ENCODE measurements around the gene PKHD1. TPM values are rescaled to one million over a fixed set of nuclear protein-coding genes. Genes with fewer than 3 reads are reported as not detected.

The PKHD1 gene
- total and polyA plus RNA-seq, 12 donors: 0.03 to 0.22 (median 0.09) TPM; not detected in 3

- WGBS, 4 donors: 66 to 91% (median 76%) methylated on average over 2 of the region's 2 CpGs
- intact Hi-C loops (cut with DNase I): no loop called here
- no peak for DNase-seq
Measured at GRCh38 chr6:51968265-51968664, 119.1 kb downstream of the PKHD1 start.

GRCh38 chr6:51965222-51965801 is 122.1 kb downstream of the PKHD1 start:
- no peak overlapping the region for H3K4me3 ChIP-seq
- H3K36me3 ChIP-seq (replicated peaks in 1 of 2): no peaks in the 10 kb centered on the region
- DNase-seq: no peak
- TF ChIP-seq CTCF (IDR thresholded peaks at IDR 0.05) (no peak), POLR2A (IDR thresholded peaks at IDR 0.05) (no peak)
- WGBS, 4 donors: 39 to 43% (median 41%) methylated on average over 3 of the region's 3 CpGs
- H3K27me3 ChIP-seq: no peaks in the 10 kb centered on the region
- no peak overlapping the region for H3K27ac ChIP-seq
- intact Hi-C loops (cut with DNase I): no loop called here
- H3K4me1 ChIP-seq (replicated peaks in 1 of 2): no peaks in the 10 kb centered on the region
- H3K9me3 ChIP-seq (replicated peaks in 1 of 3): no peaks in the 10 kb centered on the region

More at GRCh38 chr6:51968265-51968664, 119.1 kb downstream of the PKHD1 start:
- Histone ChIP-seq H3K27me3 (no peaks in the 10 kb centered on the region), H3K27ac (no peak overlapping the region), H3K9me3 (replicated peaks in 1 of 3) (no peaks in the 10 kb centered on the region), H3K4me1 (replicated peaks in 1 of 2) (no peaks in the 10 kb centered on the region), H3K36me3 (replicated peaks in 1 of 2) (no peaks in the 10 kb centered on the region), H3K4me3 (no peak overlapping the region)
- TF ChIP-seq POLR2A (IDR thresholded peaks at IDR 0.05): no peak
- TF ChIP-seq CTCF (IDR thresholded peaks at IDR 0.05): no peak

GRCh38 chr6:51963980-51964379 is 123.4 kb downstream of the PKHD1 start:
- Histone ChIP-seq H3K4me1 (replicated peaks in 1 of 2) (no peaks in the 10 kb centered on the region), H3K36me3 (replicated peaks in 1 of 2) (no peaks in the 10 kb centered on the region), H3K27ac (no peak overlapping the region), H3K27me3 (no peaks in the 10 kb centered on the region), H3K4me3 (no peak overlapping the region), H3K9me3 (replicated peaks in 1 of 3) (no peaks in the 10 kb centered on the region)
- DNase-seq: no peak
- intact Hi-C loops (cut with DNase I): loop anchor here in 1 of 2 donors (5.0 kb wide), 1 partner anchor 1147 kb away; the partner anchor contains the start of gene TFAP2B
- TF ChIP-seq CTCF (IDR thresholded peaks at IDR 0.05) (no peak), POLR2A (IDR thresholded peaks at IDR 0.05) (no peak)
- WGBS, 4 donors: 40 to 51% (median 48%) methylated on average over 4 of the region's 4 CpGs

GRCh38 chr6:51962354-51962753 is 125.1 kb downstream of the PKHD1 start:
- intact Hi-C loops (cut with DNase I): loop anchor here in 1 of 2 donors (5.0 kb wide), 1 partner anchor 1145 kb away; the partner anchor contains the start of gene TFAP2B
- Histone ChIP-seq H3K36me3 (replicated peaks in 1 of 2) (no peaks in the 10 kb centered on the region), H3K27ac (no peak overlapping the region), H3K9me3 (replicated peaks in 1 of 3) (no peaks in the 10 kb centered on the region), H3K27me3 (no peaks in the 10 kb centered on the region), H3K4me1 (replicated peaks in 1 of 2) (no peaks in the 10 kb centered on the region), H3K4me3 (no peak overlapping the region)
- no peak for DNase-seq
- 52 to 87% (median 63%) methylated on average over 1 of the region's 1 CpG for WGBS, 4 donors
- TF ChIP-seq POLR2A (IDR thresholded peaks at IDR 0.05): no peak
- no peak for TF ChIP-seq CTCF (IDR thresholded peaks at IDR 0.05)

Data from adrenal gland (tissue), 12 donors.